Stimulated activated CD4-positive, alpha-beta T cell treated with anti-CD3 and anti-CD28 coated beads, Interleukin-1b, Interleukin-23, amount 100 ng/mL, for 48 hours (primary cell): ENCODE data around the gene PGLYRP2.
A peak's percentile ranks its signal among the peaks of the same experiment; 100 is the strongest.

ENCODE experiments used
- DNase-seq: peaks from one replicate; pipeline ENCODE4 v3.0.0-alpha.2; 2020

Gene PGLYRP2

DNA sequence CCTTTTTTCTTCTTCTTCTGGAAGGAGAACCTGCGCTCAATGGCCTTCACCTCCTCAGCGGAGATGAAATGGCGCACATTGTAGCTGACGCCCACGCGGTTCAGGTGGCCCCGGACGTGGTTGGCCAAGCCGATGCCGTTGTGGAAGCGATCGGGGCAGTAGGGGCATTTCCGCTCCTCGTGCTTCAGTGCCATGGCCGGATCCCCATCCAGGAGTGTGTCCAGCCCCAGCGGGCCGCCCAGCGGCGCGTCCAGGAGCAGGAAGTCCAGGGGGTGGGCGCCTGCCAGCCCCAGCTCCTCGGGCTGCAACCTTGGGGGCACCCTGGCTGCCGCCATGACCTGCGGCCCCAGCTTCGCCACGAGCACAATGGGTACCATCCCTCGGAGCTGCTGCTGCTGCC is 40.7 kb downstream of the PGLYRP2 start:
- no peak for DNase-seq

DNA sequence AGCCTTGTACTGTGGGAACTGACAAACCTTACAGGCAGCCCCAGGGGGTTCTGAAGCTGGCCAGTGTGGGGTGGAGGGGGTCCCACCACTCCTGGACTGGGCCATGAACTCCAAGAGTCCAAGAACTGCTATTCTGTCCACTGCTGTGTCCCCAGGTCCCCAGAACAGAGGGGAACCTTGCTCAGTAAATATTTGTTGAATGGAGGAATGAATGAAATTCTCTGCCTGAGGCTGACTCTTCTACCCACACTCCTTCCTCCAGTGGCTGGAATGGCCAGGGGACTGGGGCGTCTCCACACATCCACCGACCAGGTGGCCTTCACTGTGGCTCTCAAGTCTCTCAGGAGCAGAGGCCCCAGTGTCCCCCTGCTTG is 41.2 kb downstream of the PGLYRP2 start:
- DNase-seq: no peak

DNA sequence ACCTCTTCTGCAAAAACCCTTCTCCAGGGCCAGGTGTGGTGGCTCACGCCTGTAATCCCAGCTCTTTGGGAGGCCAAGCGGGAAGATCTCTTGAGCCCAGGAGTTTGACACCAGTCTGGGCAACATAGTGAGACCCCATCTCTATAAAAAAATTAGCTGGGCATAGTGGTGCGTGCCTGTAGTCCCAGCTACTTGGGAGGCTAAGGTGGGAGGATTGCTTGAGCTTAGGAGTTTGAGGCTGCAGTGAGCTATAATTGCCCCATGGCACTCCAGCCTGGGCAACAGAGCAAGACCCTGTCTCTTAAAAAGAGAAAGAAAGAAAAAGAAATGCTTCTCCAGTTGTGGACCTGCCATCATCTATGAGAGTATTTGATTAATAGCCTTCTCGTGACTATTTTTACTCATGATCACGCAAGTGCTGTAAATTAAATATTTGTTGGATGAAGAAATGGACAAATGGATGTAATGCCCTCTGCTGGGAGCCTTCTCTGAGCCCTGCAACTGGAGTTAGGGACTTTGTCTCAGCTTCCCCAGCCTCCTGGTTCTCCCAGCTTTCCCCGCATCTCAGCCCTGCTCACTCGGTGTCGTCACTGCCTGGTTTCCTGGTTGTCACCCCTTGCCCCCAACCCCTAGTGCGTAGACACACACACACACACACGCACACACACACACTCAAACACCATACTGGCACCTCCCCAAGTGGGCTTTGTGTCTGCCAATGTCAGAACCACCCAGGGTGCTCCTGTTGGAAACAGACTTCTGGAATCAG is 41.8 kb downstream of the PGLYRP2 start:
- no peak for DNase-seq

DNA sequence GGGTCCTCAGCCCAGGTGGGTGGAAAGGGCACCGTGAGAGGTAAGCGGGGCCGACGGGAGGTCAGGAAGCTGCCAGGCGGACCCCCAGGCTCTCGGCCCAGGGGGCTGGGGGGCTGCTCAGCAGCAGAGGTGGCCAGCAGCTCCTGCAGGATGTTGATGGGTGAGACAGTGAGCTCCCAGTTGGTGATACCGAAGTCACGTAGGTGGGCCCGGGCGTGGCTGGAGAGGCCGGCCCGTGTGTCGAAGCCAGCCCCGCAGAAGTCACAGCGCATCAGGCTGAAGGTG is 42.5 kb downstream of the PGLYRP2 start:
- no peak for DNase-seq

DNA sequence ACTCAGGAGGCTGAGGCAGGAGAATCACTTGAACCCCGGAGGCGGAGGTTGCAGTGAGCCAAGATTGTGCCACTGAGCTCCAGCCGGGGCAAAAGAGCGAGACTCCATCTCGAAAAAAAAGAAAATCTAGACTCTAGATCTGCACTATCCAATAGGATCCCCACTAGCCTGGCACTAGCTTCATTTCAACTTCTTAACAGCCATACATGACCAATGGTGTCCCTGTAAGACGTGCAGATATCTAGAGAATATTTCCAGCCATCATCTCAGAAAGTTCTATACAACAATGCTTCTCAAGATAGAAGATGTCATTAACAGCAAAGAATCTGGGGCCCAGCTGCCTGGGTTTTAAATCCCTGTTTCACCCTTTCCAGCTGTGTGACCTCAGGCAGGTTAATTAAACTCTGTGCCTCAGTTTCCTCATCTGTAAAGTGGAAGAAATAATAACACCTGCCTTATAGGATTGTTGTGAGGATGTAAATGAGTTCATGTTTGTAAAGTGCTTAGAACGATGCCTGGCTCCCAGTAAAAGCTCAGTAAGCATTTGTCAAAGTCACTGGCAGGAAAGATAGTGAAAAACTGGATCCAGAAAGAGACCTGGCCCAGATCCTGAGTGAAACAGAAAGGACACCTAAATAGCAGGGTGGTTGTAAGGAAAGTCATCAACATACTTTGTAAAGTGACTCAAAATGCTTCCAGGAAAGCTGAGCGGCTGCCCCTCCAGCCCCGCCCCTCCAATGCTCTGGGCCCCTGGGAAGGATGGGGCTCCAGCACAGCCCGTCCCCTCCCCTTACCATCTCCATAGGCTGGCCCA is 43.1 kb downstream of the PGLYRP2 start:
- no peak for DNase-seq

DNA sequence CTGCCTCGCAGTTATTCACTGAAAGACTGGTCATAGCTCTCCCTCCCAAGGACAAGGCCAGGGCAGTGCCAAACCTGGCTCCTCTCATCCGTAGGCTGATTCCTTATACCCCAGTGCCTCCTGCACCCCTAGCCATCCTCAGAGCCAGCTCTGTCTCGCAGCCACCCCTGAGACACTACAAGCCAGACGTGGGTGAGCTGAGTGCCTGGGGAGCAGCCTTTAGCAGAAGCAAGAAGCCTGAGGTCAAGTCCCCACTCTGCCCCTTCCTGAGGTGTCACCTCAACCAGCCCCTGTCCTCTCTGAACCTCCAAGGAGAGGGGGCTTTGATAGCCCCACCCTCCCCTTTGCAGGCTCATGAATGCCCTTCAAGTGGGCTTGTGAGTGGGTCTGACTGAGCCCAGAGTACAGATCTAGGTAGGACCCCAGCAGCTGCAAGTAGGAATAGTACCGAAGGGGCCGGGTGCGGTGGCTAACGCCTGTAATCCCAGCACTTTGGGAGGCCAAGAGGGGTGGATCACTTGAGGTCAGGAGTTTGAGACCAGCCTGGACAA is 45.7 kb downstream of the PGLYRP2 start:
- DNase-seq: no peak

DNA sequence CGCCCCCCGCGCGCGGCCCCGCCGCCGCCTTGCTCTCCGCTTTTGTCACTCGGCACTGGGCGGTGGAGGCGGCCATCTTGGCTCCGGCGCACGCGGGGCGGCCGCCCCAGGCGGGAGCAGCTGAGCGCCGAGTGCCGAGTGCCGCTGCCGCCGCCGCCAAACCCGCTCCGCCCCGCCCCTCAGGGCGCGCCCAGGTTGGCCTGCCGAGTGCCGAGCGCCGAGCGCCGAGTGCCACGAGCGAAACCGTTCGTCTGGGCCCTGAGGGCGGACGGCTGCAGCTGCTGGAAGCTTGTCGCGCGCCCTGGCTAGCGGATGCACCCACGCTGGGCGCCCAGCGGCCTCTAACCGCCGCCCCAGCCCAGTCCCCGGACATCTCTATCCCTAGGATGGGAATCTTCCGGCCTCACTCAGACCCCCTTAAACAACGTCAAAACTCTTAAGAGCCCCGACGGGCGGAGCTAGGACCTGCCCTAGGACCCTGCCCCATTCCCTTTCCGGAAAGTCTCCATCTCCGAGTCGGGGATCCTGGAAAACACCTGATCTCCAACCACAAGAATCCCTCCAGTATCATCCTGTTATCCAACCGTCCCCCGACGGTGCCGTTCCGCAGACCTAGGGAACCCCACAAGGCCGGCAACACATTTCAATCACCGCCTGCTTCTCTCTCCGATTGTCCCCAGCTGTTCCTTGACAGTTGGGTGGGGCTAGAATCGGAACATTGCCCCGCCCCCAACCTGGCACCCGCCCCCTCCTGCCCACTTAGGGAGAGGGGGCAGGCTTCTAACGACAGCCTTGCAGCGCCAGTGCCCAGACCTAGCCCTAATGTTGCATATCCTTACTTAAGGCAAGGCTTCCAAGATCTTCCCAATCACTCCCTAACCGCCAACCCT is 46.4 kb downstream of the PGLYRP2 start:
- DNase-seq: peak; percentile 92

DNA sequence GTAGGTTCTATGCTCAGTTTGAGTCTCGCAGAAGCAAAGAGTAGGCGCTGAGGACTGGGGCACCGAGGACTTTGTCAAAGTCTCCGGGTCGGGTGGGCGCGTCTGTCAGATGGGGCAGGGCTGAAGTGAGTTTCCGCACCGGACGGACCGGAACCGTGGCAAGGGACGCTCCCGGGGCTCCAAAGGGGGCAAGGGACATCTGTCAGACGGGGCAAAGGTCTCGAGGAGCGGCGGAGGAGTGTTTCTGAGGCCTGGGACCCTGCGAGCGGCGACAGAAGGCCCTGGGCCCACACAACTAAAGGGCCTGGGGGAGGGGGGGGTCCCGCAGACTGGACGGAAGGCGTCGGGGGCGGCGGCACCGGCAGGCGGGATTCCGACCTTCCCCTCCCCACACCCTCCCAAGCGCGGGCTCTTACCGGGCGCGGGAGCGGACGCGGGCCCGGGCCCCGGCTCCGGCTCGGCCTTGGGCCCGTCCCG is 47.2 kb downstream of the PGLYRP2 start:
- DNase-seq: peak; percentile 36

DNA sequence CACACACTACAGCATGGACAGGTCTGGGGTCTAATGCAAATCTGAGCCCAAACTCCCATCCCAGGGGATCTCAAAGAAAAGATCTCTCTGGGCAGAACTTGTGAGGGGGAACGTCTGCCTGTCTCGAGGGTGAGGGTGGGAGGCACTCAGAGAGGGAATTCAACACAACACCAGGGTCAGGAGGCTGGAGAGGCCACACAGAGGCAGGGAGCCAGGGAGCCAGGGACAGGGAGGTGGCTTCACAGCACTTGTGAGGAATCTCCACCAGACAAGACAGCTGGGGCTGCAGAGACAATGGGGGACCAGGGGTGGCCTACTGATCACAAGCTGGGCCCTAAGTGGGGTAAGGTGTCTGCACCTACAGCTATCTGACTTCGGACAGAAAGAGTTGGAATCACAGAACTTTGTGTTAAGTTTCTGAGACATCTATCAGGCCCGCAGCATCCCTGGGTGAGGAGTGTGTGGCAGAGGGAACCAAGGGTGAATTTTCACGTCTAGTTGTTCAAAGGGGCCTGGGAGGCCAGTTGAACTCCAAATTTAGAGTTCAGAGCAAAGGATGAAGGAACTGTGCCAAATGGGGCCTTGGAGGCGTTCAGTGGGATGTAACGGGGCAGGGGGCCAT is 47.8 kb downstream of the PGLYRP2 start:
- no peak for DNase-seq

DNA sequence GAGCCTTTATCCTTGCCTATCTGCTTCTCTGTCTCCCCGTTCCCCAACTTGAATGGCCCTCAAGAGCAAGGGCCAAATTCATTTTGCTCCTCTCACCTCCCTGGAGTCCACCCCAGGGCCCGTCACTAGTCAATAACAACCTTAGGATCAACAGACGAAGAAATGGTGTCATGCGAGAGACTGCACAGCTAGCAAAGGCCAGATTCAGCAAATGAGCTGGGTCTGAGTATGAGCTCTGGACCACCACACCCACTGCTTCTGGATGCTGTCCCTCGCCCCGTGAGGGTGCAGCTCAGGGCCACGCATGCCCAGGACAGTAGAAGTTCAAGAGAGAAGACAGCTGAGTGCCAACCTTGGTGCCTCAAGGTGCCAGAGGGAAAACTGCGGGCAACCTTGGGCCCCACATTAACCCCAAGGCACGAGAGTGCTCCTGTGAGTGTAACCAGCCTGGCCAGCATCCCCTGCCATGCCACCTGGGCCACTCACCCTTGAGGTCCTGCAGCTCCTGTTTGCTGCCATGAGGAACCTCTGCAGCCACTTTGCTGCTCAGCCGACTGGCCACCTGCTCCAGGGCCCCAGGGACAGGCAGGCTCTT is 48.7 kb downstream of the PGLYRP2 start:
- no peak for DNase-seq

DNA sequence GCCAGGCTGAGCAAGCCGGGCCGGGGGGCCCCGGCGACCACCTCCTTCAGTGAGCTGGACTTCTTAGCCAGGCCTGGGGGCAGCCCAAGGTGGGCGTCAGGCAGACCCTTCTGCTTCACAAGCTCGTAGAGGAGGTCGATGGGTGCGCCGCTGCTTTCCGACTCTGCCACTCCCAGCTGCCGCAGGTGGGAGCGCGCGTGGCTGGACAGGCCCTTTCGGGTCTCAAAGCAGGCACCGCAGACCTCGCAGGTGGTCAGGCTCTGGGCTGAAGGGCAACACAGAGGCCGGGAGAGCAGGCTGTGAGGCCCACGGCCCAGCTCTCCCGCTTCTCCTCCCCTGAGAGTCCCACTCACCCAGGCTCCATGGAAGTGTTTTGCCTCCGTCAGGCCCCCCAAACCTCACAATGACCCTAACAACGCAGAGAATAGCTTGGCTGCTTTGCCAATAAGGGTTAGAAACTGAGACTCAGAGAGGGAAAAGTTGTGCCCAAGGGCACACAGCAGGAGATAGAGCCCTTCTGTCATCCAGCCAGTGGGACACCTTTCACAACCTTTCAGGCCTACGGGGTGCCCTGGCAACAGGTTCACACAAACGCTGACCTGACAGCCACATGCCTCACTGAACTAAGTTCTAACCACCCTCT is 49.4 kb downstream of the PGLYRP2 start:
- no peak for DNase-seq

DNA sequence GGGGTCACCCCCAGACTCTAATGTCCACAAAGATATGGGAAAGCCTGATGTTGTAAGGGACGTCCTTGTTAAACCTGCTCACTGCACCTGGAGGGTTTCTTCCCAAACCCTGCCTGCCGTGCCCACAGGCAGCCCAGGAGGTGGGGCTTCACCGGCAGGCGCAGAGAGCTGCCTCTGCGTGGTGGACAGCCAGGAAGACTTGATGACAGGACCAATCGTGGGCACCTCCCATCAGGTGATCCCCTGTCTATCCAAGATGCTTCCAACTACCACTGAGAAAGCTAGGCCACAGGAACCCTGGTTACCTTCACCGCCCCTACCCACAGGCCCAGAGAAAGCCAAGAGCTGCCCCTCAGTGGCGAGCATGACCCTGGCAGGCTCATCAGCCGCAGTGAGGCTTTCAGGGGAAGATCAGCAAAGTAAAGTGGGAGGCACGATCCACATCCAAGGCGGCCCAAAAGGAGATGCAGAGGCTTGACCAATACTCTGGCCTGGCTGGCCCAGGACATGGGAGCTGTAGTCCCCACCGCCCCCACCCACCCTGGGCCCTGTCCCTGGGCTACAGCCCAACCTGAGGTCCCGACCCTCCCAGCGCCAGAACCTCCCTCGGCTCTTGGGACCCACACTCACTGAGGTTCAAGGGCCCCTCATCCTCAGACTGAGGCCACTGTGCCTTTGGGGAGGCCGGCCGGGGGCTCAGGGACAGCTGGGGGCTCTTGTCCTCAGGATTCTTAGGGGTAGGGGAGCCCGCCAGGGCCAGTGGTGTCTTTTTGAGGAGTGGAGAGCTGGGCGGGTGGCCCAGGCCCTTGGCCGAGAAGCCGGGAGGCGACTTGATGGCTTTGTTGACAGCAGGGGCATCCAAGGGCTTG is 50.1 kb downstream of the PGLYRP2 start:
- no peak for DNase-seq

DNA sequence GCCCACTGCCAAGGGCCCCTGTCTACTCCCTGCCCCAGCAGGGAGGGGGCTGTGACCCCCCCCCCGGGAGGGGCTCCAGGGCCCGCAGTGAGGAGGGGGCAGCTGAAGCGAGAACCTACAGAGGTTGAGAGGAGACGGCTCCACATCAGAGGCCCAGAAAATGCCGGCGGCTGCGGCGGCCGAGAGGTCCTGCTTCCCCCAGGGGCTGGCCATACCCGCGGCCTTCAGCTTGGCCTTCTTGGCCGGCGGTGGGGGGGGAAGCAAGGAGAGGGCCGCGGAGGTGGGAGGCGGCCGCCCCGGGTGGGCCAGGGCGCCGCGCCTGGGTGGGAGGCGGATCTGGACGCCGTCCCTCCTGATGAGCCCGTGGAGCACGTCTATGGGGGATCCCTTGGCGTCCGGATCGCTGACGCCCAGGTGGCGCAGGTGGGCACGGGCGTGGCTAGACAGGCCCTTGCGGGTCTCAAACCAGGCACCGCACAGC is 51.3 kb downstream of the PGLYRP2 start:
- DNase-seq: no peak

DNA sequence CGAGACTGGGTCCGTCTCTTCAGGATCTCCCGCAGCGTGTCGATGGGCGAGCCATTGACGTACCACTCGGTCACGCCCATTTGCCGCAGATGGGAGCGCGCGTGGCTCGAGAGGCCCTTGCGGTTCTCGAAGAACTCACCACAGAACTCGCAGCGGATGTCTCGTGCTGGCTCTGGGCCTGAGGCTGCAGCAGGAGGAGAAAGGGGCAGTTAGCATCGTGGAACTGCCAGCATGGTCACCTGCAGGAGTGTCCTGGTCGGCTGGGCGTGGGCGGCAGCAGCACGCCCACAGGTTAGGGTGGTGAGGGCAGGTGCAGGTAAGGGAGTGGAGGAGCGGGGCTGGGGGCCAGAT is 52.0 kb downstream of the PGLYRP2 start:
- no peak for DNase-seq

DNA sequence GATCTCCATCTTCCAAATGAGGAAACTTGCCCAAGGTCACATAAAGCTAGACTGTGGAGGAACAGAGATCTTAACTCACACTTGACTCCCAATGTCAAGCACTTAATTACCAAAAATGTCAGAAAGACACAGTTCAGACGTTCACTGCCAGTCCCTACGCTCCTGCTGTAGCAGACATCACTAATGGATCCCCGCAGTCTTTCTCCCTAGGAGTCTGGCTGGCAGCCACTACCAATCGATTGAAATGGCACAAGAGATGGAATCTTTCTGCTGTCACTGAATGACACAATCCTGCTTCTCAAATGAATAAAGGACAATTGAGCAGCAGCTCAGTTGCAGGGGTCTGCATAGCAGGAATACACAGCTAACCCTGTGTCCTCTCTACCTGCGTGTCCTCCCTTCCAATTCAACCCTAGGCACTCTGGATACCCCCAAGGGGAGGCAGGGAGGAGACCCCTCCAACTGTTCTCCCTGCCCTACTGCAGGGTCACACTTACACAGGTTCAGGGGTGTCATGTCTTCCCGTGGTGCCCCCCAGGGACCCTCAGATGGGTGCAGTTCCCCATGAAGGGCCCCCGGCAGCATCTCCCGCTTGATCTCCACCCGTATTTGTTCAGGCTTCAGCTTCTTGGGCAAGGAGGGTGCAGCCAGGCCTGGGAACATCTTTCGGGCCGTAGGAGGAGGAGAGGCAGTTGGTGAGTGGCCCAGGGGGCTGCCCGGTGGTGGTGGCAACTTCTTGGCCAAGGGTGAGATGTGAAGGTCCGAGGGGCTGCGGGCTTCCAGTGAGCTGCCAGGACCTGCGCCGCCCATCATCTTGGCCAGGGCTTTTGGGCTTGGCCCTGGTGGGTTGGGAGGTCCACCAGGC is 52.6 kb downstream of the PGLYRP2 start:
- DNase-seq: no peak

DNA sequence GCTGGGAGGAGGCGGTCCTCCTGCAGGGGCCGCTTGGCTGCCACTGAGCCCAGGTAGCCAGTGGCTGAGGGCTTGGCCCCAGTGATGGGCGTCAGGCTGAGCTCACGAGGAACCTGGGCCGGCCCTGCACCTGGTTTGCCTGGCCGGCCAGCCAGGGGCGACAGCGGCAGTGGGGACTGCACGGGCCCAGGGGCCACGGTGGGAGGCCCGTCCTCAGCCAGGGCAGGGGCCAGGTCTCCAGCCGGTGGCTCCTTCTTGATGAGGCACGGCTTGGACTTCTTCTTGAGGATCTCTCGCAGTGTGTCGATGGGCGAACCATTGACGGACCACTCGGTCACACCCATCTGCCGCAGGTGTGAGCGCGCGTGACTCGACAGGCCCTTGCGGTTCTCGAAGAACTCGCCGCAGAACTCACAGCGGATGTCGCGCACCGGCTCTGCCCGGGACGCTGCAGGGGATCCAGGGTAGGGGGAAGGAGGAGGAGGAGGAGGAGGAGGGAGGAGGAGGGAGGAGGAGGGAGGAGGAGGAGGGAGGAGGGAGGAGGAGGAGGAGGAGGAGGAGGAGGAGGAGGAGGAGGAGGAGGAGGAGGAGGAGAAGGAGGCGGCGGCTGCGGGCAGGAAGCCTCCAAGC is 53.9 kb downstream of the PGLYRP2 start:
- DNase-seq: no peak

DNA sequence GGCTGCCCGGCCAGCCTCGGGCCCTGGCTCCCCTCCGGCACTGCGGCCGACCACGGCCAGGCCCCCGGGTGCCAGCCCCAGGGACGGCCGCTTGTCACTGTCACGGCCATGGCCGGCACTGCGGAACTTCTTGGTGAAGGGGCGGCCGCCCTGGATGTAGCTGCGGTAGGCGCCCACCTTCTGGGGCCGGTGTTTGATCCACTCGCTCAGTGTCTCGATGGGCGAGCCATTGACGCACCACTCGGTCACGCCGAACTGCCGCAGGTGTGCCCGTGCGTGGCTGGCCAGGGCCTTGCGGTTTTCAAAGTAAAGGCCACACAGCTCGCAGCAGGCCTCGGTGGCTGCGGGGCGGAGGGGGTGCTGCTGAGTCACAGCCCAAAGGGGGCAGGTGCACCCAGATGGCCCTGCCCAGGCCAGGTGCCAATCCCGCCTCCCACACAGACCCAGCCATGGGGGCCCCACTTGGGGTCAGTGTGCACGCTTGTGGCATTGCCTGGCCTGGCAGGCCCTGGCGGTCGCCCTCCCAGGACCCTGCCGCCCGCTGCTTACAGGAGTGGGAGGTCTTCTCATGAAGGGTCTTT is 54.5 kb downstream of the PGLYRP2 start:
- DNase-seq: no peak

DNA sequence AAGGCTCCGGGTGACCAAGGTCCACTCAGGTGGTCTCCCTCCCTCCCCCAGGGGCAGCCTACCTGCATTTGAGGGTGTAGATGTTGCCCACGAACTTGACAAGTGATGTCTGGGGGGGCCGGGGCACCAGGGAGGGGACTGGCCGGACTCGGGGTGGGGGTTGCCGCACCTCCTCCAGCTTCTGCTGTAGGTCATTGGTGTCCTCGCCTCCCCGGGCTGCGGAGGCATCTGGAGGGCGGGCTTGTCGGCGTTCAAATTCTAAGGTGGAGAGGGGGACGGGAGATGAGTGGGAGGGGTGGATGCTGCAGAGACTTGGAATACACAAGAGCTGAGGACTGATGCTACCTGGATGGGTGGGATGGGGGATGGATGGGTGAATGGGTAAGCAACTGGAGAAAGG is 55.2 kb downstream of the PGLYRP2 start:
- no peak for DNase-seq

DNA sequence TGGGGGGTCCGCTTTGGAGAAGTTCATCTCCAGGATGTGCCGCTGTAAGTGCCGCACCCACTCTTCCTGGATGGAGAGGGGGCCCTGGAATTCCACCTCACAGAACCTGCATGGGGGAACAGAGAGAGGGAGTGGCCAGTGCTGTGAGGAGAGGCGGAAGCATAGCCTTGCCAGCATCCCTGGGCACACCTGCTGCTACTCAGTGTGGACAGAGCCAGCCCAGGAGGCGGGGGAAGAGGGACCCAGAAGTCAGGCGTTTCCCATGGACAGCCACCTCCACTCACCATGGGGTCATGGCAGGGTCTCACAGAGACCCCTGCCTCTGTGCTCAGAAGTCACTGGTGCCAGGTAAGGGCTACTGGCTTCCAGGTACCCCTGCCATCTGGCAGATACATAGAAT is 56.2 kb downstream of the PGLYRP2 start:
- DNase-seq: no peak
